ENCODE data around the gene DAPK1.

Gene DAPK1

DNA sequence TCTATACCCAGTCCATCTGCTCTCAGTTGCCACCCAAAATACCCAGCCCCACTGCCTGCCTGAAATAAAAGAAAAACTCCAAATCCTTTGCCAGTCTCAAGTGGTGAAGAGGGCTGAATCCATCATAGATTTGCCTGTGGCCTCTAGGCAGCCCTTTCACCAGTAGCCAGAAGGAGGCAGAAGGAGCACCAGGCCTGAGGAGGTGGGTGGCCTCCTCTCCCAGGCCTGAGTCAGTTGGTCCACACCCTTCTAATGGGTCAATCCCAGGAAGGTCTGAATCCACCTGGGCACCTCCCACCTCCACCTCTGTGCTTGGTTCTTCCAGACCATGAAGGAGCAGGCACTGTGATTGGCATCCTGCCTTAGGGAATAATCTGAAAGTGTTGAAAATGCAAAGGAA is 97.0 kb downstream of the DAPK1 start:
- DNase-seq (ENCODE audit: low spot score) = no peak

DNA sequence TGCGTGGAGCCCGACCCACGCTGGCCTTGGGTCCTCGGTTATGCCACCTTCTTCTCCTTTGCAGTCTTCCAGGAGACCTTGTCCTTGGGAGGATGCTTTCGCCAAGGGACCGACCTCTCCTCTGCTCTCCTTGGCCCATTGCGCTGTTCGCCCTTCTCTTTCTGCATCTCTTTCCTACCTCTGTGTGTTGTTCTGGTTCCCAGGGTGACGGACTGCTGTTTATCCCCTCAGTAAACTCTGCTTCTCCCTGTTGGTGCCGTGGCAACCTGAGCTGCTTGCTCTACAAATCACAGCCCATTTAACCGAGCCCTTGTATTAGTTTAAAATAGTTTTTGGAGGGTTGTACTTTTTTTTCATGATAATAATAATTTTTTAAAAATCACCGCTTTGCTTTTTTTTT is 97.9 kb downstream of the DAPK1 start:
- no peak for DNase-seq (ENCODE audit: low spot score)

DNA sequence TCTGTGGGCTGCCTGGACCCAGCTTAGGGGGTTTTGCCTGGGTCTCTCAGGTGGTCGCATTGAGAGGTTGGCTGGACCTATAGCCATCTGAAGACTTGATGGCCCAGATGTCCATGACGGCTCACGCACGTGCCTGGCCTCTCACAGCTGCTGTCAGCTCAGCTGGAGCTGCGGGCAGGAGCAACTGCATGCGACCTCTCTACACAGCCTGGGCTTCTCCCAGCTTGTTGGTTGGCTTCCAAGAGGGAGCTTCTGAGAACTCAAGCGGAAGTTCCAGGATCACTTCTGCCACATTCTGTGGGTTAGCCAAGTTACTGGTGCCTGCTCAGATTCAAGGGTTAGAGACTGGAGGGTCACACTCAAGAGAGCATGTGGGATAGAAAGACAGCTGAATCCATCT is 99.2 kb downstream of the DAPK1 start:
- no peak for DNase-seq (ENCODE audit: low spot score)

DNA sequence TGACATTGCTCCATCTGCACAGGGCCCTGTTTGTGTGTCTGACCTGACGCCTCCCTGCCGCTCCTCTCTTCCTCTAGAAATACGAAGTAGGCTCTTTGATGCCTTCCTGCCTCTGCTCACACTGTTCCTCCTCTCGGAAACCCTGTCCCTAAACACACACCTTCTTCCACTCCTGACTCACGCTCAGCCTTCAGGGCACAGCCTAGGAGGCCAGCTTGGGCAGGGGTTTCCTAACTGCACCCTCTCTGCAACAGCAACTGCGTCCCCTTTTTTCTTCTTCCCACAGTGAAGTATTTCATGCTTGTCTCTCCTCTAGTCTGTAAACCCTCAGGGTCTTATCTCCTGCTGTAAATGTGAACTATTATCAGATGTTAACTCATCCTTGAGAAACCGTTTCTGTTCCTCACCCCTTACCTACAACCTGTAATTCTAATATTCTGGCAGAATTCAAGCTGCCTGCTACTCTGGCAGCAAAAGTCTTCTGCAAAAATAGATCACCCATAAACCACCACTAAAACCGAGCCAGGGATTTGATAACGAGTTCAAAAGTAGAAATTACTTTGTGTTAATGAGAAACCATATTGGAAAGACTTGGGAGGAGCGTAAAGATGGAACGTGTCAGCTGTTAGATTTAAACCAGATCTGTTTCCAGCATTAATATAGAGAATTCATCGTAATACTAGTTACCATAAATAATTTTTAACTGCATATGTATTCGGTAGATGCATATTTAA is 100.2 kb downstream of the DAPK1 start:
- no peak for DNase-seq (ENCODE audit: low spot score)

DNA sequence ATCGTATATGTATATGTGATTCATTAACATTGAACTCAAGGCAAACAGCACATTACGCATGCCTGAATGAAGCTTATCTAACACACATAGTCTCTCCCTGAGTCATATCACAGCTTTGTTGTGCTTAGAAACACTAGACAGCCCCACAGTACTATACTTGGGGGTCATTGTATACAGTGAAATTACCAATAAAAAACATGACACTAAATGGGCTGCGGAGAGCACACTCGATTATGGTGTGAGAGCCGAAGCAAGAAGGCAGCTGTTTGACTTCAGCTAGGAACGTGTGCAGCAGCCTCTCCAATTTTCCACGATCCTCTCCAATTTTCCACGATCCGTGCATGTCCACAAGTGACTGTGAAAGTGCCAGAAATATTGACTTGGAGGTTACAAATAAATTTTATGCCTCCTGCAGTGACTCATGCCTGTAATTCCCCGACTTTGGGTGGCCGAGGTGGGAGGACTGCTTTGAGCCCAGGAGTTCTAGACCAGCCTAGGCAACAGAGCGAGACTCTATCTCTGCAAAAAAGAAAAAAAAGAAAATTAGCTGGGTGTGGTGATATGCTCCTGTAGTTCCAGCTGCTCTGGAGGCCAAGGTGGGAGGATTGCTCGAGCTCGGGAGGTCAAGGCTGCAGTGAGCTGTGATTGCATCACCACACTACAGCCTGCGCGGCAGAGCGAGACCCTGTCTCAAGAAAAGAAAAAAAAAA is 102.4 kb downstream of the DAPK1 start:
- DNase-seq (ENCODE audit: low spot score) = no peak

DNA sequence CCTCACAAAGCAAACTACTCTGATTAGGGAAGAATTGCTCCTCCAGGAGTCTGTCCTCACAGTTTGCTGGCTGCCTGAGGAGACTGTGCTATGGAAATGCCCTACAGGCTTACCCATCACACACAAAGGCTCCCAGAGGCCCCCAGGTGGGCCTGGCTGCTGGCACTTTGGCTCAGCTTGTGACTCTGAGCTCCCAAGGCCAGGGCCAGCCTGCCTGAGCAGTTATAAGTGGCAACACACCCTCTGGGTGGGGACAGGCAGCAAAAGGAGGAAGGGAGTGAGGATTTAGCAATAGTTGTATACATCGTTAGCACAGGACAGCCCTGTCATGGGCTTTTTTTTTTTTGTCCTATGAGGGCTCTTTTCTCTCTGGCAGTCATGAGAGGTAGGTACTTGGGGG is 103.5 kb downstream of the DAPK1 start:
- no peak for DNase-seq (ENCODE audit: low spot score)

DNA sequence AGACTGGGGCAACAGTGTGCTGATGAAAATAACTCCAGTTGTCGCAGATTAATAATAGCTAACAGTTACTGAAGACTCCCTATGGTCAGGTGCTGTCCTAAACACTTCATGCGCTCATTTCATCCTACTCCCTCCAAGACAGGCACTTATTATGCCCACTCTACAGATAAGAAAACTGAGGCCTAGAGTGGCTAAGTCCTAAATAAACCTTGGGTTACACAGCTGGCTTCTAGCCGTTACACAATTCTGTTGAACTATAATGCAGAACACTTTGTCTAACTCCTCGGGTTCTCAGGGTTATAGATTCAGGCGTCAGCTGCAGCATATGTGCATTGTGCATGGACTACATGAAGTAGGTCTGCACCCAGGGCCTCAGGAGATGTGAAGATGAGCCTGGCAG is 103.9 kb downstream of the DAPK1 start:
- DNase-seq (ENCODE audit: low spot score) = no peak

DNA sequence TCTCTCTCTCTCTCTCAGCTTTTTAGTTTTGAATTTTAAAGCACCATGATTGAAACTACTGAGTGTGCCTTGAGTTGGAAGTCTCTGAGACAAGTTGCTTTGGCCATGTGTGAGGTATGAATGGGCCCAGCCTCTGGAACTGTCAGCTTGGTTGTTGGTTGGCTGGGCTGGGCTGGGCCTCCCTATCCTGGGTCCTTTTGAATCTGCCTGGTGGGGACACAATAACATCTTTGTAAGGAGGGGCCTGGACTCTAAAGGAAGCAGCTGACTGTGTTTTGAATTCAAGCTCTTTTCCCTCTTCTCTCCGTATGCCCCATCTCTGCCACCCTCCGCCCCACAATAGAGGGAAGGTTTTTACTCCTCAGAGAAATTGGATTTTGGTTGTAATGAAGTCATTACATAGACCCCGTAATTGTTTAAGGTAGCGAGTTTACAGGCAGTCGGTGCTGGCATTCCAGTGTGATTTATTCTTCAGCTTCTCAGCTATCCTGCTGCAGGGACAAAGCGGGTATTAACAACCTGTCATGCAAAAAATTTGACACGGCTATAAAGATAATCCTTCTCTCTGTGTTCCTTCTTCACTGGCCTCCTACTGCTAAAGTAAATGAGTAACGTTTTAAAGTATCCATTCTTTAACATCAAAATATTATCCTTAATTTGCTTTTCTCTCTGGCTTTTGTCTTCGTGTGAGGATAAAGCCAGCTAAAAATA is 105.4 kb downstream of the DAPK1 start:
- DNase-seq (ENCODE audit: low spot score) = no peak

DNA sequence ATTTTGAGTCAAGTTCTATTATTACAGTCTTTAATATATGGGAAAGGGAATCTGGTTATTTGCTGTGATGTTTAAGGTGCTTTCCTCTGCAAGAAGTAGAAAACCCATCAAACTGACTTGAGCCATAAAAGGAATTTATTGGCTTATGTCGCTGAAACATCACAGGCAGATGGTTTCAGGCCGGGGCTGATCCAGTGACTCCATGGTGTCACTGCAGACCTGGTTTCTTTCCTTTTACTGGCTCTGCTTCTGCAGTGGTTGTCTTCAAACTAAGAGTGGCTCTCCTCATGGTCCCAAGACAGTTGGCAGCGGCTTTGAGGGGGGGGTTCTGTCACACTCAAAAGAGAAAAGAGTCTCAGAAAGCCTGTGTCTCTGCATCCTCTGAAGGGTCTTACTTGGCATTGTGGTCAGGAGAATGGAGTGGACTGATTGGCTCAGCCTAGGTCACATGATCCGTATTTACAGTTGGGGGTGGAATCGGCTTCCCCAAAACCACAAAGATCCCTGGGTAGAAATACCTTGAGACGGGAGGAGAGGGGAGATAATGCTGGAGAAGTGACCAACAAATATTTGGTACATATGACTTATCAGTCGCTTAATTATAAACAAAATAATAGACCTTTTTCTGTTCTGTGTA is 106.3 kb downstream of the DAPK1 start:
- DNase-seq (ENCODE audit: low spot score) = no peak

DNA sequence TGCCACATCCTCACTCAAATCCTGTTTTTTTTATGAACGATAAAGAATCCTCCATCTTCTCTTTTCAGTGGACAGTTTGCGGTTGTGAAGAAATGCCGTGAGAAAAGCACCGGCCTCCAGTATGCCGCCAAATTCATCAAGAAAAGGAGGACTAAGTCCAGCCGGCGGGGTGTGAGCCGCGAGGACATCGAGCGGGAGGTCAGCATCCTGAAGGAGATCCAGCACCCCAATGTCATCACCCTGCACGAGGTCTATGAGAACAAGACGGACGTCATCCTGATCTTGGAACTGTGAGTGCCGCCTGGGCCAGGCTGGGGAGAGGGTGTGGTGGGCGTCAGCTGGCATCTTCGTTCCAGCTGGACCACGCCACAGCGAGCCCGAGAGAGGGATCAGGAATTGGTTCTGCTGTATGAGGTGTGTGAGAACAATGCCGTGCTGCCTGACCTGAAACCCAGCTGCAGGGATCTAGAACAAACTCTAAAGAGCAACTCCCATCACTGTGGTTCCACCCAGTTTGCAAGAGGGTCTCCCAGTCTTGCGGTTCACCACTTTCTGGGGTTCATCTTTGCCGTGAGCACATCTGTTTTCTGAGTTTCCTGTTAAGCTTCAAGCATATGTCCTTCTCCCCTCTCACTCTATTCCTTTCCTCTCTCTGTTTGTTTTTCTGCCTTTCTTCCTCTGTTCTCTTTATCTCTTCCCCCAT is 107.4 kb downstream of the DAPK1 start:
- no peak for DNase-seq (ENCODE audit: low spot score)

DNA sequence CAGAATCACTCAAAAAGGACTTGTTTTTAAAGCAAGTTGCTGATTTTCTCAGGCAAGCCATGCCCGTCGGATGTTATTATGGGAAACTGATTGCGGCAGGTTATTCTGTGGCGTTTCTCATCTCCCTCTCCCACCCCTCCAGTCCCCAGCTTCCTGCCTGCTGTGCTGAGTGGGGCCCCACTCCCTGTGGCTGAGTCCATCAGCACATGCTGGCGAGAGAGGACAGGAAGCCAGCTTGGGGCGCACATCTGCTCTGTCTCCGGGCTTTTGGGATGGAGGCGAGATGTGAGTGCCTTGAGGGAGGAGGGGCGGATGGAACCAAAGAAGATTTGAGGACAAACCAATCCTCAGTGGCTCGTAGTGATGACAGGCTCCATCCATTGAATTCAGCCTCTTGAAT is 108.0 kb downstream of the DAPK1 start:
- no peak for DNase-seq (ENCODE audit: low spot score)

DNA sequence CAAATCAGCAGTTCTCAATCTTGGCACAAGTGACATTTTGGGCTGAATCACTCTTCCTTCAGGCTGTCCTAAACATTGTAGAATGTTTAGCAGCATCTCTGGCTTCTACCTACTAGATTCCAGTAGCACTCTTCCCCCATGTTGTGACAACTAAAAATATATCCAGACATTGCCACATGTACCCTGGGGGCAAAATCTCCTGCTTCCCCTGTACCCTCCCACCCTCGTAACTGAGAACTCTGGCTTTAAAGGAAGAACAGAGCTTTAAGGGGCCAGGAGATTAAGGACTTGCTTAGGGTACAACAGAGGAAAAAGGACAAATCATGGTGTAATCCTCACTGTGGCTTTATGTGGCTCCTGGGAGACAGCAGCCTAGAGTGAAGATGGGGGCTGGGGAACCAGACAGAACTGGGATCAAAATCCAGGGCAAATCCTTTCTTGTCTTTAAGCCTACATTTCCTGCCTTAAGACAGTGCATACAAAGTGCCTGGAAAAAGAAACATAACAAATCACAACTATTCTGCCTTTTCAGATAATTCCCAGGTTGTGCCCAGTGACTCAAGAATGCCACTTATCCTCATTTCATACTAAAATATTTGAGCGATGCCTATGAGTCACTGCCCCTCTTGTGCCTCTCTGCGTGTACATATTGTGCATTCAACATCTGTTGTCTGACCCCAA is 109.3 kb downstream of the DAPK1 start:
- no peak for DNase-seq (ENCODE audit: low spot score)

DNA sequence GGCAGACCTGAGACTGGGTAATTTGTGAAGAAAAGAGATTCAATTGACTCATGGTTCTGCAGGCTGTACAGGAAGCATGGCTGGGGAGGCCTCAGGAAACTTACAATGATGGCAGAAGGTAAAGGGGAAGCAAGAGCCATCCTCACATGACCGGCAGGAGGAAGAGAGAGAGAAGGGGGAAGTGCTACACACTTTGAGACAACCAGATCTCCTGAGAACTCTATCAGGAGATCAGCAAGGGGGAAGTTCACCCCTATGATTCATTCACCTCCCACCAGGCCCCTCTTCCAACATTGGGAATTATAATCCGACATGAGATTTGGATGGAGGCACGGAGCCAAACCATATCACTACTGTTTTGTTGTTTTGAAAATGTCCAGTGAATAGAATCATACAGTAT is 110.2 kb downstream of the DAPK1 start:
- DNase-seq (ENCODE audit: low spot score) = no peak

DNA sequence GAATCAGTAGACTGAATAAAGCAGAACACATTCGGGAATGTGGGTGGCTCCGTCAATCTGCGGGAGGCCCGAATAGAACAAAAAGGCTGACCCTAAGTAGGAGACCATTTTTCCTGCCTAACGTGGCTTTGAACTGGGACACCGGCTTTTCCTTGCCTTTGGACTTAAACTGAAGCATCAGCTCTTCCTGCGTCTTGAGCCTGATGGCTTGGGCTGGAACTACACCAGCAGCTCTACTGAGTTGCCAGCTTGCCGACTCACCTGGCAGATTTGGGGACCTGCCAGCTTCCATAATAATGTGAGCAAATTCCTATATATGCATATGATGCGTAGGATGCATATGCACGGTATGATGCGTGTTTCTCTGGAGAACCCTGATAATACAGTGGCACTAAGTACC is 111.3 kb downstream of the DAPK1 start:
- DNase-seq (ENCODE audit: low spot score) = no peak

DNA sequence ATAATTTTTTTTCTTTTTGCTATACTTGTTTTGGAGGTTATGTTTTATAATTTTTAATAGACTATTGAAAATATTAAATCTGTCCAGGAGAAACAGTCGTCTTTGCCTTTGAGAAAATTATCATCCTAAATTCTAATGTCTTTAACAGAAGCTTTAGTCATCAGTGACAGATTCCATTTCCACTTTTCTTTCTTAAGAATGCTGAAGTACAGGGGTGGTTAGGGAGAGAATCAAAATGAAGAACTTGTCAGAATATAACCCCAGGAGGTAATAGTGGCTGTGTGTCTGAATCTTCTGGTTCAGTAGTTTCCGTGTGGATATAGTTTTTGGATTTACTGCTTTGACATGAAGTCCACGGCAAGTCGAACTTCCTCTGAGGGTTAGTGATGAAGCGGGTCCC is 111.8 kb downstream of the DAPK1 start:
- DNase-seq (ENCODE audit: low spot score) = no peak

DNA sequence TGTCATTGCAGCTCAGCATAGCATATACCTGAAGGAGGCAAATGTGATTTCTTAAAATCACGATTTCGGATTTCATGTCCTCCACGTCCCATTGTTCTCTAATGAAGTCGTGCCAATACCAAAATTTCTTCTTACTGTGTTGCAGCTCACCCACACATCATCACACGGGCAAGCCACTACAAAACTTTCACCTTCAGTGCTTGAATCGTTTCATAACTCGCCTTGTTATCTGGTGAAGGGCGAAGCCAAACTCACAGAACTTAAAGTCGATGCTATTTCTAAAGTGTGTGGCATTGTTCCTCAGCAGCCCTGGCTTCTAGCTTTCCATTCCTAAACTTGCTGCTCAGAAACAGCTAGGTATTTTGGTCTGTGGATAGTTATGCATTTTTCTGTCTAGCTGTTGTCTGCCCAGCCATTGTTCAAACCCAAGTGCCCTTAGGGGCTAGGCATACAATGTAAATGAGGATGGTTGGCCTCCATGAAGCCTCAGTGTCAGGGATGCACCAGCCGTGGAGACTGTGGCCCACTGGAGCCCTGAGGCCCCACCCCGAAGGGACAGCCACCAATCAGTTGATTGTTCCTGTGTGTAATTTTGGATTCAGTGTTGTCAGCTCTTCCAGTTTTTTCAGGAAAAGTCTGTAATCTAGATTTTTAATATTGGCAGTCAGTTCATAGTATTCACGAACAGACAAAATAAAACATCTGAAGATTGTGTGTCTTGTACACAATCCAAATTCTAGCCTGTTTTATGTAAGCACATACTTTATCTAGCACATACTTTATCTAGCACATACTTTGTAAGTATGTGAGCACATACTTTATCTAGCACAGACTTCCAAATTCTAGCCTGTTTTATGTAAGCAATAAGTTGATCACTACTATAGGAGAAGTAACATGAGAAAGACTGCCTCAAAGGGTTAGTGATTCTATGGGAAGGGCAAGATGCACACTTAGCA is 112.8 kb downstream of the DAPK1 start:
- no peak for DNase-seq (ENCODE audit: low spot score)

DNA sequence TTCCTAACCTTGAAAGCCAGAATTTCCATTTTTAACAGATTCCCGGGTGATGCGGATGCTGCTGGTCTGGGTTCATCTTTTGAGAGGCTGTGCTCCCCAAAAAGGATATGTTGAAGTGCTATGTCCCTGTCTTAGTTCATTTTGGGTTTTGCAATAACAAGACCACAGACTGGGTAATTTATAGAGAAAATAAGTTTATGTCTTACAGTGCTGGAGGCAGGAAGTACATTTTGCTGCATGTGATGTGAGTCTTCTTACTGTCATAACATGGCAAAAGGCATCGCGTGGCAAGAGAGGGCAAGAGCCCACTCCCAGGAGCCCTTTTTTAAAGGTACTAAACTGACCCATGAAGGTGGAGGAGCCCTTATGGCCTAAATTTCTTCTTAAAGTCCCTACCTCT is 114.1 kb downstream of the DAPK1 start:
- no peak for DNase-seq (ENCODE audit: low spot score)

DNA sequence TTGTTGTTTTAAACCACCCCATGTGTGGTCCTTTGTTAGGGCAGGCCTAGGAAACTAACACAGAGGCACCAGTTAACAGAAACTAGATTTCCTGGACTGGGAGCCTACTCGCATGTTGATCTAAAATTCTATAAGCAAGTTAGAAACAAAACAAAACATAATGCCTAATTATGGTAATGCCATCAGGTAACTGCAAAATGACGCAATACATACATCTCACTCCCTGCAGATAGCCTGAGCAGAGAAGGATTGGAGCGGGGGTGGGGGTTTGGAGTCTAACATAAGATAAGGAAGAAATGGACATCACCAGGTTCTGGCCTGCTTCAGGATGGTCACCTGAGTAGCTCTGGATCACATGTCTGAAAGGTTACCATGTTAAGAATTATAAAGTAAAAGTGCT is 114.9 kb downstream of the DAPK1 start:
- DNase-seq (ENCODE audit: low spot score) = no peak

DNA sequence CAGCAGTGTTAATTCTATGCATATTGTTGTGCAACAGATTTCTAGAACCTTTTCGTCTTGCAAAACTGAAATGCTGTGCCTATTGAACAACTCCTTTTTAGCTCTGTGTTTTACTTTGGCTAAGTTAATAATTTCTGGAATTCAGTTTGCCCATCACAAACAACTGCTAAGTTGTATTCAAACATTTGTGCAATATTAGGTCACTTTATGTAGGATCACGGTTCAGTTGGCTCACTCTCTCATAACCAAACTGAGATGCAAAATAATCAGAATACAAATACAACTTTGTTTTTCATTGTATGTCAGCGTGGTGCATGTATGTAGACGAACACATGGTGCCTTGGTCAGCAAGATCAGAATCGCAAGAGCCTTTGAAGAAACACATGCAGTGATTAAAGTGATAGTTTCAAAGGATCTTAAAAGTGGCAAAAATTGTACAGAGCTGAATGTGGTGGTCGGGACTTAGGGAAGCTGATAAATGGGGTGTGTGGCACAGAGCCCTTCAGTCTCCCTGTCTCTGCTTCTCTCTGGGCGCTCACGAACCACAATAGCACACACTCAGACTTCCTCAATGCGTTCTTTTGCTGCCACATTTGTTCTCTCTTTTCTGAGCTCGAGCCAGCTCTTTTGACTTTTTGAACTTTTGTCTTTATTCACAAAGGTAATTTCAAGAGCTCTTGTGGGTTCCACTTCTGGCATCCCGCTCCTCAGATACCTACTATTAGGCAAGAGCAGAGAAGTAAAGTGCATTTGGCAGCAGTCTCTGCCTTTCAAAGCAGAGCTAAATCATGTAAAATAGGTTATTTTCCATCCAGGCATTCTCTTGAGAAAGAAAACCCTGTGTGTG is 115.8 kb downstream of the DAPK1 start:
- no peak for DNase-seq (ENCODE audit: low spot score)

DNA sequence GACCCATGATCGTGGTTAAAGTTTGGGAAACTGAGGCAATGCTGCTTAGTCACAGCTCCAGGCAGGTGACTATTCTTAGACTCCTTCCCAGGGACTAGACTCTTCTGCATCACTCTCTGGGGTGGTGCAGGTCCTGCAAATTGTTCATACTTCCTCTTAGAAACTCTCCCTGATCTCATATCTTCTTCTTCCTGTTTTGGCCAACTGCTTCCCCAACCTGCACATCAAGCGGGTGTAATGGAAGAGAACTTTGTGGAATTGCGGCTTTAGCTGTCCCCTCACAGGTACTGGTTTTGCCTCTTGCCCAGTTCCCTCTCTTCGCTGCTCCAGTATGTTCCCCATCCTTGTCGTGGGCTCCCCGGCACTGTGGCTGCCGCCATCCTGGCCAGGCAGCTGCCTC is 116.7 kb downstream of the DAPK1 start:
- DNase-seq (ENCODE audit: low spot score) = no peak
